Epithelial cell of esophagus (primary cell): ENCODE results near the gene DAB1.

Source experiments
- DNase-seq: peaks from one replicate; pipeline ENCODE4 v3.0.0; 2010; ENCODE audit warnings: low read depth
- H3K4me3 ChIP-seq: 2 replicates; pipeline ENCODE4 v1.5.1; 2011; ENCODE audit warnings: mild to moderate bottlenecking, low read length, control low read depth
- CTCF ChIP-seq: IDR thresholded peaks from 2 replicates; pipeline ENCODE4 v1.5.1; 2011; ENCODE audit warnings: low read depth, mild to moderate bottlenecking, low read length, control low read depth, inconsistent platforms; ENCODE audit not compliant: insufficient read depth; ENCODE audit errors: missing control alignments

Gene DAB1

GRCh38 chr1:57255945-57256344 is 167.9 kb downstream of the DAB1 start:
- DNase-seq: no peak
- no peak for TF ChIP-seq CTCF
- H3K4me3 ChIP-seq: no peak overlapping the region

- no peak overlapping the region for H3K4me3 ChIP-seq
- DNase-seq: peak; percentile 44
- no peak for TF ChIP-seq CTCF
Observed at GRCh38 chr1:57254022-57254421, 169.8 kb downstream of the DAB1 start.

- no peak for TF ChIP-seq CTCF
- no peak overlapping the region for H3K4me3 ChIP-seq
- DNase-seq: peak; percentile 15
Observed at GRCh38 chr1:57252597-57253294, 171.1 kb downstream of the DAB1 start.

- TF ChIP-seq CTCF: no peak
- H3K4me3 ChIP-seq: no peak overlapping the region
- DNase-seq: no peak
Observed at GRCh38 chr1:57250021-57250420, 173.8 kb downstream of the DAB1 start.

GRCh38 chr1:57249511-57249910 is 174.3 kb downstream of the DAB1 start:
- peak; percentile 59 for DNase-seq
- TF ChIP-seq CTCF: no peak
- H3K4me3 ChIP-seq: no peak overlapping the region

- no peak for TF ChIP-seq CTCF
- DNase-seq: no peak
- H3K4me3 ChIP-seq: no peak overlapping the region
Observed at GRCh38 chr1:57248830-57249229, 175.0 kb downstream of the DAB1 start.

GRCh38 chr1:57238233-57238781 is 185.6 kb downstream of the DAB1 start:
- H3K4me3 ChIP-seq: no peak overlapping the region
- no peak for TF ChIP-seq CTCF
- no peak for DNase-seq
